Activated naive CD4-positive, alpha-beta T cell treated with anti-CD3 and anti-CD28 coated beads, Interleukin-2, amount 10 ng/mL, durations not matched to agents 7 days and 5 days (primary cell): Measurements from ENCODE around the gene FRMD4B.

Experiments
- CTCF ChIA-PET: fragments of 350-600 bp; sonication (Branson Sonifier 250); formaldehyde crosslinking; loops from one replicate; lab custom pipeline; 2021; ENCODE audit warnings: antibody characterized with exemption; lab: Charles Lee
- DNase-seq: peaks from one replicate; pipeline ENCODE4 v3.0.0-alpha.2; 2020
- H3K27ac Mint-ChIP-seq: one replicate; pipeline ENCODE4 v1.8.0; 2021; ENCODE audit warnings: mild to moderate bottlenecking, moderate library complexity, mixed read lengths
- H3K27me3 Mint-ChIP-seq: one replicate; pipeline ENCODE4 v1.8.0; 2021; ENCODE audit warnings: mild to moderate bottlenecking, mixed read lengths
- H3K36me3 Mint-ChIP-seq: one replicate; pipeline ENCODE4 v1.8.0; 2021; ENCODE audit warnings: mixed read lengths
- H3K4me1 Mint-ChIP-seq: one replicate; pipeline ENCODE4 v1.8.0; 2021; ENCODE audit warnings: mixed read lengths
- H3K4me3 Mint-ChIP-seq: one replicate; pipeline ENCODE4 v1.8.0; 2021; ENCODE audit warnings: mild to moderate bottlenecking, moderate library complexity, mixed read lengths
- H3K9me3 Mint-ChIP-seq: one replicate; pipeline ENCODE4 v1.8.0; 2021; ENCODE audit warnings: mixed read lengths

The FRMD4B gene

GRCh38 chr3:69121513-69121912 is 264.4 kb downstream of the FRMD4B start:
- no peaks in the 10 kb centered on the region for H3K36me3 Mint-ChIP-seq
- no peak for DNase-seq
- CTCF ChIA-PET: interaction anchor here (0.6 to 6.7 kb wide), 29 partner anchors 10 to 550 kb away, joined by 3 to 78 read pairs (median 4); partner anchors contain the start of gene FRMD4B
- peaks cover 21% of the 10 kb centered on the region for H3K27me3 Mint-ChIP-seq
- no peak overlapping the region for H3K4me3 Mint-ChIP-seq
- H3K4me1 Mint-ChIP-seq: no peaks in the 10 kb centered on the region
- H3K27ac Mint-ChIP-seq: no peak overlapping the region
- H3K9me3 Mint-ChIP-seq: no peaks in the 10 kb centered on the region

GRCh38 chr3:69120879-69121464 is 264.9 kb downstream of the FRMD4B start:
- no peaks in the 10 kb centered on the region for H3K9me3 Mint-ChIP-seq
- no peaks in the 10 kb centered on the region for H3K4me1 Mint-ChIP-seq
- peaks cover 21% of the 10 kb centered on the region for H3K27me3 Mint-ChIP-seq
- no peak overlapping the region for H3K4me3 Mint-ChIP-seq
- CTCF ChIA-PET: interaction anchor here (0.6 to 6.7 kb wide), 30 partner anchors 9 to 551 kb away, joined by 3 to 78 read pairs (median 4); partner anchors contain the start of gene FRMD4B
- H3K36me3 Mint-ChIP-seq: no peaks in the 10 kb centered on the region
- peak; percentile 88 for DNase-seq
- H3K27ac Mint-ChIP-seq: no peak overlapping the region
